GM18868 (cell line): Measurements from ENCODE around the gene ATP9B.
"Not testable (repeated sequence)": the region's sequence is repeated elsewhere in the genome, so short reads cannot be mapped to it uniquely, and the experiment has no call there.

Source experiments
- ATAC-seq: cut with Tn5 transposase; IDR thresholded peaks from one replicate; pipeline ENCODE4 v1.9.1; 2021; ENCODE audit warnings: mild to moderate bottlenecking, moderate library complexity; ENCODE audit not compliant: unreplicated experiment

ATP9B gene

DNA sequence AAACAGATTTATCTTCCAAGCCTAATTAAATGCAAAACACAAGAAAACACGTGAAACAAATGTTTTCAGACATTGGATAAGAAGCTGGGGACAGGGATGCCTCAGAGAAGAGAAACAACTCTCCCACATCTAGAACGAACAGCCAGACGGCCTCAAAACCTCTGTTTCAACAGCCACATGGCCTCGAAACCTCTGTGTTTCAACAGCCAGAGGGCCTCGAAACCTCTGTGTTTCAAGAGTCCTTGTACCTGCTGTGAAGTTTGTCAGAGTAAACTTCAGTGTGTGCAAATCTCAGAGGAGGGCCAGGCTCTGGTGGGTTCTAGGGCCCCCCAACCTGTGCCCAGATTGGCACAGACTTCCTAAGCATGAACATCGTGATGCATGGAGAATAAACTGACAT is 283.2 kb downstream of the ATP9B start:
- no peak for ATAC-seq

DNA sequence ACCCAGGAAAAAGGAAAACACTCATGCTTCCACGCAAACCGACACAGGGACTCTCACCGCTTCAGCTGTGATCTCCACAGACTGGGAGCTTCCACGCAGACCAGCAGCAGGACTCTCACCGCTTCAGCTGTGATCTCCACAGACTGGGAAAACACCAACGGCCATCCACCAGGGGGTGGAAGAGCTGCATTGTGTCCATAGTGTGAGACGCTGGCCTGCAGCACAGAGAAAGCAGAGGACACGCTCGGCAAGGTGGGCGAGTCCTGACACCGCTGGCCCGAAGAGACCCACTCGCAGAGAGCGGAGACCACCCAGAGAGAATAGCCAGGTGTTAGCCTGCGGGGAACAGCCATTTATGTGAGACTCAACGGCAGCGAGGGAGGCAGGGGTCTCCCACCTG is 284.1 kb downstream of the ATP9B start:
- no peak for ATAC-seq

GRCh38 chr18:79354350-79354749 is 285.2 kb downstream of the ATP9B start:
- no peak for ATAC-seq

GRCh38 chr18:79355433-79356335 is 286.5 kb downstream of the ATP9B start:
- ATAC-seq = peak; percentile 39

DNA sequence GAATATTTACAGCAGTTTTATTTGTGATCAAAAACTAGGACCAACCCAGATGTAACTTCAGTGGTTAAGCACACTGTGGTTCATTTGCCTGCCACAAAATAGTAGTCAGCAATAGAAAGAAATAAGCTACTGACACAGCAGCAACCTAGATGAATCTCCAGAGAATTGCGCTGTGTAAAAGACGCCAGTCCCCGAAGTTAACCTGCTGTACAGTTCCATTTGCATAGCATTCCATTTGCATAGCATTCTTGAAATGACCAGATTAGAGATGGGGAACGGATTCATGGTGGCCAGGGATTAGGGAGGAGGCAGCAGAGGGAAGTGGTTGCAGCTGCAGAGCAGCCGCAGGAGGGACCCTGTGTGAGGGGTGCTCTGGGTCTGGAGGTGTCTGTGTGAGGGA is 287.2 kb downstream of the ATP9B start:
- ATAC-seq = peak; percentile 84

DNA sequence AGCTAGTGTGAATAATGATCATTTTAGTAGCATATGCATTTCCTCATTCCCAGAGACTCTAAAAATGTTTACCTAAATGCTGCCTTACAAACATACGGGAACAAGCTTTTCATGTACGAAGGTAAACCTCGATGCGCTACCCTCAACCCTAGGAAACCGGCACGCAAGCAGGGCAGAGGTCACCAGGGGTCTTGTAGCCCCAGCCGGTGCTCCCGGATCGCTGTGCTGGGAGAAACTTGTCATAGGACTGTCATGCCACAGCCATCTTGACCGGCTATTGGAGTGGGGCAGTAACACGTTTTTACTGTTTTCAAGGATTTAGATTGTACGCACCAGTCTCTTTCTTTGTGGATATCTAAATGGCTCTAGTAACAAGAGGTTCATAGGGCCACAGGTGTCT is 291.7 kb downstream of the ATP9B start:
- no peak for ATAC-seq

DNA sequence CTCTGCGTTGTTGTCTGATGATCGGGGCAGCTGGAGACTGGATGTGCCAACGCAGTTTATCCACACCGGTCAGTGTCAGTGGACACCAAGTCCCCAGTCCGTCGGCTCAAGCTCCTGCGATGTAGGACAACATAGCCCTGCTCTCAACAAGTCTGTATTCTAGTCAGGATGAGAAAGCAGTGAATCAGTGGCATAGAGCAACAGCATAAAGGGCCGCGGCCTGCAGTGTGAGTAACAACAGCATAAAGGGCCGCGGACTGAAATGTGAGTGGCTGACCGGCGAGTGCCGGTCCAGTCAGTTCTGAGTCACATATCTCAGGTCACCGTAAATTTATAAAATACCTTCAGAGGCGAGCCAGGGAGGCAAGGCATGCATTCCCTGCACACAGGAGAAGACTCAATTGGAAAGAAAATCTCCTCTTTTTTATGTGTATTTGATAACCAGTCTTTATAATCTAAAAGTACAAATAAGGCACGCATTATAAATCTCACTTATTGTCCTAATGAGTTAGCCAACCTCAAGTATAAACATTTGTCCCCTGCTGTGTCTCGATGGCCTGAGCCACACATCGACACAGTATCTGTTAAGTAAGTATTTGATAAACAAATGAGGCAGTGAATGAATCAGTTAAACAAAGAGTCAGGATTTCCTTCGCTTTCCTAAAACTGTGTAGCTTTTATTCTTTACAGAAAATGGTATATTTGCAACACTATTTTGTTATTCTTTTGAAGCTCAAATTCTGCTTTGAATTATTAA is 292.8 kb downstream of the ATP9B start:
- no peak for ATAC-seq

GRCh38 chr18:79365701-79366100 is 296.5 kb downstream of the ATP9B start:
- no peak for ATAC-seq

GRCh38 chr18:79366177-79367094 is 297.2 kb downstream of the ATP9B start:
- ATAC-seq = no peak

GRCh38 chr18:79367480-79367879 is 298.3 kb downstream of the ATP9B start:
- no peak for ATAC-seq

DNA sequence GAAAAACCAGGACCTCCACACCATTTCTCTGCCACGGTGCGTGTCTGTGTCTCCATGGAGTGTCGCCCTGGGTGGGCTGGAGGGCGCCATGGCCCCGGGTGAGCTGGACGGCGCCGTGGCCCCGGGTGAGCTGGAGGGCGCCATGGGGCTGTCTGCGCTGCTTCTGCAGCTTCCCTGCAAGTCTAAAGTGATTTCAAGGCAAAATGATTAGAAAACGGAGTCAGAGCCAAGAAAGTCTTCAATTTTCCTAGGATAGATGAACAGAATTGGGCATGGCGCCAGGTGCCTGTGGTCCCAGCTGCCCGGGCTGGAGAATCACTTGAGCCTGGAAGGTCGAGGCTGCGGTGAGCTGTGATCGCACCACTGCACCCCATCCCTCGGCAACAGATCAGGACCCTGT is 298.8 kb downstream of the ATP9B start:
- no peak for ATAC-seq

GRCh38 chr18:79368681-79369080 is 299.5 kb downstream of the ATP9B start:
- no peak for ATAC-seq

- ATAC-seq = peak; percentile 53
Observed at GRCh38 chr18:79371561-79372121, 302.4 kb downstream of the ATP9B start.

GRCh38 chr18:79372461-79372860 is 303.3 kb downstream of the ATP9B start:
- no peak for ATAC-seq

DNA sequence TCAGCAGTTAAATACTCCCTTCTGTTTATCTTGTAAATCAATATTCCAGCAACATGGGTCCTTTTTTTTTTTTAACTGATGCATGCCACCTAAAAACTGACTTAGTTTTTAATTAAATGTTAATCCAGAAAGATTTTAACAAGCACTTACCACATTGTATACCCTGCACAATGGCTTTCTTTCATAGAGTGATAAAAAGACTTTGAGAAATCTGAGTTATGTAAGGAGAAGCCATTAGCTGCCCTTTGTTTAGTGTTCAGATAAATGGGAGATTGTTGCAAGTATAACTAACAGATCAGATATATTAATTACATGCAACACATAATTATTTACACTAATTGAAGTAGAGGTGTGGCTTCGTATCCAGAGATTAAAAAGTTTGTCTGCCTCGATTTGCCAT is 303.8 kb downstream of the ATP9B start:
- no peak for ATAC-seq

DNA sequence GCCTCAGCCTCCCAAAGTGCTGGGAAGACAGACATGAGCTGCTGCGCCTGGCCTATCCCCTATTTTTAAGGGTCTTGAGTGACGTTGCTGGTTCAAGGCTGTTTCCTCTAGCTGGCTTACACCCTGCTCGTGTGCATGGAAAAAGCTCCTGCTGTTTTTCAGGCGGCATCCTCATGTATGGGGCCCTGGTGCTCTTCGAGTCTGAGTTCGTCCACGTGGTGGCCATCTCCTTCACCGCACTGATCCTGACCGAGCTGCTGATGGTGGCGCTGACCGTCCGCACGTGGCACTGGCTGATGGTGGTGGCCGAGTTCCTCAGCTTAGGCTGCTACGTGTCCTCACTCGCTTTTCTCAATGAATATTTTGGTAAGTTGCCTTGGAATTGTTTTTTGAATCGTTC is 304.5 kb downstream of the ATP9B start:
- ATAC-seq = no peak

- peak; percentile 92 for ATAC-seq
Observed at GRCh38 chr18:79374408-79375171, 305.4 kb downstream of the ATP9B start.

DNA sequence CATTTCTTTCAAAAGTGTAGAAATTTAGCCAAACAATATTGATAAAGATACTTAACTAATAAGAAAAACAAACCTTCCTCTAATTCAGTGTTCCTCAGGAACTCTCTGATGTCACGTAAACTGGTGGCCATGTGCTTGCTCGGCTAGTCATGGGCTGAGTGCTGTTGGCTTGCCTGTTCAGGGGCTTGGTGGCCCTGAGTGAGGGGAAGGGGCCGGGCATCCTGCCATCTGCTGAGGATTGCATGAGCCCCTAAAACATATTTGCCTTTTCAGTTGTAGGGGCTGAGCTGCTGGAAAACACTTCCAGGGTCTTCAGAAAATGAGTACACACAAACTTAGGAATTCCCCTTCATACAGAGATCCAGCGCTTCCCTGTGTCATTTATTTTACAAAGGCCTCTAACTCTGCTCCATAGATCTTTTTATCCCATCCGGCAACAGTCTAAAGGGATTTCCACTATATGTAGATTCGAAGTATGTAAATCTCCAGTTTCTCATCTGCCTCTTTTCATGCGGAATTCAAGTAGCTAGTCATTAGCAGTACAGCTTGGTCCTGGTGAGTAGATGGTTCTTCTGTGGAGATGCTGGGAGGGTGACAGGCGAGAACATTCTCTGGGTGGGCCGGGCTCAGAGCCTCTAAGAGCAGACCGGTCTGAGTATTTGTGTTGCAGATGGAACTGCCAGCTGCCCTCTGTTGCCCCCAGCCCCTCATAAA is 306.4 kb downstream of the ATP9B start:
- no peak for ATAC-seq

DNA sequence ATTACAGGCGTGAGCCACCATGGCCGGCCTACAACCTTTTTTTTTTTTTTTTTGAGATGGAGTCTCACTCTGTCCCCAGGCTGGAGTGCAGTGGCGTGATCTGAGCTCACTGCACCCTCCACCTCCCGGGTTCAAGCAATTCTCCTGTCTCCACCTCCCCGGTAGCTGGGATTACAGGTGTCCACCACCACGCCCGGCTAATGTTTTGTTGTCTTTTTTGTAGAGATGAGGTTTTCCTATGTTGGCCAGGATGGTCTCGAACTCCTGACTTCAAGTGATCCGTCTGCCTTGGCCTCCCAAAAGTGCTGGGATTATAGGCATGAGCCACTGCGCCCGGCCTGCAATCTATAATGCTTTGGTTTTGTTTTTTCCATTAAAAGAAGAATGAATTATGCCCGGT is 307.5 kb downstream of the ATP9B start:
- not testable (repeated sequence) for ATAC-seq
